Testis (tissue), 3 donors: ENCODE measurements around the gene CD7. TPM values are rescaled to one million over a fixed set of nuclear protein-coding genes. Genes with fewer than 3 reads are reported as not detected.

Experiments used
- DNase-seq: peaks from one replicate; pipeline ENCODE4 v3.0.0-alpha.2; 2019
- H3K27ac ChIP-seq, 2 donors: fragments of 200-600 bp; sonication (generic); one replicate each; pipeline ENCODE4 v1.5.1; 2019
- H3K27me3 ChIP-seq: fragments of 200-600 bp; sonication (generic); one replicate; pipeline ENCODE4 v1.5.1; 2019
- H3K36me3 ChIP-seq: fragments of 200-600 bp; sonication (generic); one replicate; pipeline ENCODE4 v1.5.1; 2017; ENCODE audit warnings: low read depth; ENCODE audit errors: missing control alignments
- H3K4me1 ChIP-seq: fragments of 200-600 bp; sonication (generic); one replicate; pipeline ENCODE4 v1.5.1; 2019
- H3K4me3 ChIP-seq, 2 donors: fragments of 200-600 bp; sonication (generic); one replicate each; pipeline ENCODE4 v1.5.1; 2017 to 2019
- H3K9me3 ChIP-seq: fragments of 200-600 bp; sonication (generic); one replicate; pipeline ENCODE4 v1.5.1; 2017
- CTCF ChIP-seq, 3 experiments: fragments of 450-650 bp in 2 of 3; fragments of 200-600 bp in 1 of 3; sonication (generic) in 1 of 3; IDR thresholded peaks; one replicate each; pipeline ENCODE4 v1.5.1; 2016 to 2019; ENCODE audit warnings: antibody characterized with exemption in 3 of 3, mild to moderate bottlenecking in 2 of 3, moderate library complexity in 1 of 3
- POLR2A ChIP-seq: fragments of 450-650 bp; IDR thresholded peaks from one replicate; pipeline ENCODE4 v1.6.1; 2017; ENCODE audit warnings: antibody characterized with exemption, mild to moderate bottlenecking, moderate library complexity
- WGBS, 2 donors: methylation state at CpG; one replicate each; pipeline ENCODE4 v1.1.5; 2018; 5-methylcytosine and 5-hydroxymethylcytosine counted together
- intact Hi-C: fragments of 100-400 bp; cut with DNase I; formaldehyde crosslinking; loops from one replicate; pipeline ENCODE4 v1.15.1; 2023; ENCODE audit warnings: low total_unique reads
- polyA plus RNA-seq: library from polyadenylated mRNA; stranded (reverse); fragments of 350-450 nt; fragmentation: Illumina TruSeq; extraction: RNeasy Lipid Tissue Mini Kit (QIAGEN cat#74804); gene quantifications from one replicate; pipeline ENCODE4 v1.2.3, GENCODE V29; 2014; ENCODE audit warnings: low read depth, low replicate concordance; ENCODE audit not compliant: insufficient read depth
- total RNA-seq, 2 donors: library from RNA; depleted of rRNA; stranded (reverse); fragments of >200 nt; gene quantifications; one replicate each; pipeline ENCODE4 v1.2.3, GENCODE V29; 2016

CD7 gene
- total and polyA plus RNA-seq, 3 donors from 2014 or later = 0.55 to 3.0 (median 2.3) TPM

- intact Hi-C loops = no loop called here
- Histone ChIP-seq H3K9me3 (no peaks in the 10 kb centered on the region), H3K27ac (peak overlapping the region; percentile 74 to 80), H3K4me3 (no peak overlapping the region), H3K36me3 (no peaks in the 10 kb centered on the region), H3K4me1 (peaks cover 40% of the 10 kb centered on the region), H3K27me3 (no peaks in the 10 kb centered on the region)
- no peak for TF ChIP-seq CTCF (IDR thresholded peaks at IDR 0.05)
- WGBS, 2 donors = 39 to 62% methylated on average over 11 to 21 of the region's 21 CpGs
- DNase-seq = peak; percentile 90
Observed at GRCh38 chr17:82267575-82268379, 49.6 kb downstream of the CD7 start.

- H3K36me3 ChIP-seq = no peaks in the 10 kb centered on the region
- no peak overlapping the region for H3K27ac ChIP-seq
- no peak for DNase-seq
- 88 to 89% methylated on average over 10 of the region's 10 CpGs for WGBS, 2 donors
- intact Hi-C loops = no loop called here
- no peaks in the 10 kb centered on the region for H3K27me3 ChIP-seq
- TF ChIP-seq CTCF (IDR thresholded peaks at IDR 0.05) (no peak), POLR2A (no peak)
- H3K9me3 ChIP-seq = no peaks in the 10 kb centered on the region
- no peak overlapping the region for H3K4me3 ChIP-seq
- peaks cover 34% of the 10 kb centered on the region for H3K4me1 ChIP-seq
Observed at GRCh38 chr17:82266142-82266541, 51.3 kb downstream of the CD7 start.

Other genes with a start within 250 kb of the CD7 start
- 10 to 100 TPM; 76.2 to 93.0 TPM for gene FASN, start 219.4 kb downstream of the CD7 start, total RNA-seq
- gene FASN, start 219.4 kb downstream of the CD7 start, polyA plus RNA-seq = 47.6 TPM
- 100 to 1,000 TPM in 1 of 2 donors, 10 to 100 TPM in 1; 71.8 to 111 TPM for gene CCDC57, start 104.8 kb downstream of the CD7 start, total RNA-seq
- 61.3 TPM for gene CCDC57, start 104.8 kb downstream of the CD7 start, polyA plus RNA-seq
- gene SLC16A3, start 88.6 kb downstream of the CD7 start, total RNA-seq = 10 to 100 TPM; 67.7 to 71.4 TPM
- gene SLC16A3, start 88.6 kb downstream of the CD7 start, polyA plus RNA-seq = 70.6 TPM
- gene CSNK1D, start 43.9 kb downstream of the CD7 start, total RNA-seq = 100 to 1,000 TPM; 137 to 179 TPM
- 178 TPM for gene CSNK1D, start 43.9 kb downstream of the CD7 start, polyA plus RNA-seq
- 1 to 10 TPM in 1 of 2 donors, under 1 TPM in 1; 0.55 to 5.9 TPM for gene SECTM1, start 16.2 kb upstream of the CD7 start, total RNA-seq
- 9.3 TPM for gene SECTM1, start 16.2 kb upstream of the CD7 start, polyA plus RNA-seq
- gene TEX19, start 41.6 kb upstream of the CD7 start, total RNA-seq = 10 to 100 TPM; 21.9 to 37.8 TPM
- 31.2 TPM for gene TEX19, start 41.6 kb upstream of the CD7 start, polyA plus RNA-seq
- 10 to 100 TPM in 1 of 2 donors, 1 to 10 TPM in 1; 3.8 to 28.1 TPM for gene UTS2R, start 54.2 kb upstream of the CD7 start, total RNA-seq
- 0.32 TPM for gene UTS2R, start 54.2 kb upstream of the CD7 start, polyA plus RNA-seq
- 10 to 100 TPM; 90.9 to 95.3 TPM for gene HEXD, start 100.7 kb upstream of the CD7 start, total RNA-seq
- 24.4 TPM for gene HEXD, start 100.7 kb upstream of the CD7 start, polyA plus RNA-seq
- gene OGFOD3, start 101.0 kb upstream of the CD7 start, total RNA-seq = 10 to 100 TPM; 28.9 to 37.4 TPM
- gene OGFOD3, start 101.0 kb upstream of the CD7 start, polyA plus RNA-seq = 19.6 TPM
- 10 to 100 TPM; 61.1 to 88.2 TPM for gene CYBC1, start 133.1 kb upstream of the CD7 start, total RNA-seq
- gene CYBC1, start 133.1 kb upstream of the CD7 start, polyA plus RNA-seq = 46.3 TPM
- 100 to 1,000 TPM; 115 to 130 TPM for gene NARF, start 141.1 kb upstream of the CD7 start, total RNA-seq
- 161 TPM for gene NARF, start 141.1 kb upstream of the CD7 start, polyA plus RNA-seq
- gene FOXK2, start 202.1 kb upstream of the CD7 start, total RNA-seq = 10 to 100 TPM; 94.3 to 95.1 TPM
- 85.8 TPM for gene FOXK2, start 202.1 kb upstream of the CD7 start, polyA plus RNA-seq